Cardiac septum (tissue), 1 donor: ENCODE data around the gene B4GALNT4. TPM values are rescaled to one million over a fixed set of nuclear protein-coding genes. Genes with fewer than 3 reads are reported as not detected.

Source experiments
- DNase-seq: peaks from one replicate; pipeline ENCODE4 v3.0.0-alpha.2; 2020; ENCODE audit warnings: low spot score
- intact Hi-C: fragments of 100-400 bp; cut with DNase I; formaldehyde crosslinking; loops from one replicate; pipeline ENCODE4 v1.14.0; 2022
- total RNA-seq: library from RNA; stranded (reverse); fragmentation: NEBNext Ultra II Directional; extraction: Animal tissue kit (Norgen Biotek cat#: 25700); gene quantifications from one replicate; pipeline ENCODE4 v1.2.1, GENCODE V29; 2021
- donor health status: DM: no; HTN: no; CAD: no.

The B4GALNT4 gene
- total RNA-seq, 1 donor from 2014 or later, result 0.24 TPM

DNA sequence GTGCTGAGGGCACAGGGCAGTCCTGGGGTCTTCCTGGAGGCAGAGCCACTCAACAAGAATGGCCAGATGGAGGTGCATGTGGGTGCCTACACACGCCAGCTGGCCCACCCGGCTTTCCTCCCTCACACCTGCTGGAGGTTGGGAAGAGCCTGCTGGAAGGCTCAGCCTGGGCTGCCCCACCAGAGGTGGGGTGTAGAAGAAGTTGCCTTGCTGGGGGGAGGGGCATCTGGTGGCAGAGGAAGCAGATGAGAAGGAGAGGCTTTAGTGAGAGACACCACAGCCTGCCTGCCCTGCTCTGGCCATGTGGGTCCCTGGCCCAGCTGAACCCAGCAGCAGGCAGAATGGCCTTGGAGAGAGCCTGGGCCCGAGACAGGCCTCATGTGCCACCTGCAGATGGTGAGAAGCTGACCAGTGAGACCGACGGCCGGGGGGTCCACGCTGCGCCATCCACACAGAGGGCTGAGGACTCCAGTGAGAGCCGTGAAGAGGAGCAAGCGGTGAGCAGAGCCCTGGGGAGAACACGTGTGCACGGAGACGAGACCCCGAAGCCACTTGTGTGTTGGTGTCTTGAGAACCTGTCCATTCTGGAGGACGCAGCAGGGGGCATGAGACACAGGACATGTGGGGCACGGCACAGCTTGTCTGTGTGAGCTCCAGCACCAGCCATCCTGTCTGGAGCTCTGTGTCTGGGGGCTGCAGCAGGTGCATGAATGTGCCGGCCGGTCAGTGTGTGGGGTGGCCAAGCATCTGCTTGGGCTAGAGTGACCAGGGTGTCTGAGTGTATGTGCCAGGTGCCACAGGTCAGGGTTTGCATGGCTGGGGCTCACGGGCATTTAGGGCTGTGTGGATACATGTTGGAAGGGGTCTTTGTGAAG, 2.7 kb downstream of the B4GALNT4 start:
- no peak for DNase-seq

DNA sequence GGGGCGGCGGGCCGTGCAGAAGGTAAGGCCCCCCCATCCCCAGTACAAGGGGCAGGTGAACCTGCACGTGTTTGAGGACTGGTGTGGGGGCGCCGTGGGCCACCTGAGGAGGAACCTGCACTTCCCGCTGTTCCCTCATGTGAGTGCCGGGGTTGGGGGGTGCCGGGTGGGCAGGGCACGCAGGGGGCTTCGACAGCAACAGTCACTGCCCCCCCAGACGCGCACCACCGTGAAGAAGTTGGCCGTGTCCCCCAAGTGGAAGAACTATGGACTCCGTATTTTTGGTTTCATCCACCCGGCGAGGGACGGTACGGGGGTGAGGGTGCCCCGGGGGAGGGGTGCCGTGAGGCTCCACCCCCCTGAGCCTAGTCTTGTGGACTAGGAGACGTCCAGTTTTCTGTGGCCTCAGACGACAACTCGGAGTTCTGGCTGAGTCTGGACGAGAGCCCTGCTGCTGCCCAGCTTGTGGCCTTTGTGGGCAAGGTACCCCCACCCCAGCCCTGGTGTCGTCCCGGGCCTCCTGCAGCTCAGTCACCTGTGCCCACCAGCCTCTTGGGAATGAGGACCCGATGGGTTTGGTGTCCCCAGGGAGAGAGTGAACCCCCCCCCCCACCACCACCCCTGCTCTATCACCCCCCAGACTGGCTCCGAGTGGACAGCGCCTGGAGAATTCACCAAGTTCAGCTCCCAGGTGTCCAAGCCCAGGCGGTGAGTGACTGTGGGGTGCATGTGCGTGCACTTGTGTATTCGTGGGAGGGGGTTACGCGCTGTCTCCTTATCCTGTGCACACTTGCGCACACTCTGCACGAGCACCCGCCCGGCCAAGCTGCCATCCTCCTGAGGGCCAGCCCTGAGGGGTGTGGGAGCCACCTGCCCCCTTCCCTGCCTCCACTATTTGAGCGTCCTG, 3.8 kb downstream of the B4GALNT4 start:
- intact Hi-C loops, result no loop called here
- no peak for DNase-seq

More for the DNA sequence above, 2.7 kb downstream of the B4GALNT4 start:
- intact Hi-C loops, result no loop called here

DNA sequence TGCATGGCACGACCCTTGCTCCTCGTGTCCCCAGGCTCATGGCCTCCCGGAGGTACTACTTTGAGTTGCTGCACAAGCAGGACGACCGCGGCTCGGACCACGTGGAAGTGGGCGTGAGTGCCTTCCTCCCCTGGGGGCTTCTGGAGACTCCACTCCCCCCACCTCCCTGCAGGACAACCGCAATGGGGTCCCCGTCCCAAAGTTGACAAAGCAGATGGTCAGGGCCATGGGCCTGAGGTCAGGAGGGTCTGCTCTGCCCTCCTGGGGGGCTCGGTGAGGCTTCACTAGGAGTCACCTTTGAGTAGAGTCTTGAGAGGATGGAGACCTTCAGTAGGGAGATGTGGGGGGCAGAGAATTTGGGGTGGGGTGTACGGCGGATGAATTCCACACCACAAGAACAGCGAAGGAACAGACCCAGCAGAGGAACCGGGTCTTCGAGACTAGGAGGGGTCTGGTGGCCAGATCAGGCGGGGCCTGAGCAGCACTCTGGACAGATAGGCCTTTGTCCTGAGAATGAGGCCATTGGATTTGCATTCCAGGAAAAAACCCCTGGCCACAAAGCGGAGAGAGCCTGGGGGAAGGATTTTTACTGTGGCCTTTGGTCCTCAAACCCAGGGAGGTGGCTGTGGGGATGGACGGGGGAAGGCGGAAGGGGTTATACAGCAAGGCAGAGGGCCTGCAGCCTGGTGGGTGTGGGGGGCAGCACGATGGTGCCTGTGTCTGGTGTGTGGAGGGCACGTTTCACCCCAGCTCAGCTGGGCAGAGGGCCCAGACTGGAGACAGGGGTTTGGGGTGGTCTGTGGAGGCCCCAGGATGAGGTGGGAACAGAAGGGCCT, 4.6 kb downstream of the B4GALNT4 start:
- DNase-seq, result no peak
- intact Hi-C loops, result no loop called here

DNA sequence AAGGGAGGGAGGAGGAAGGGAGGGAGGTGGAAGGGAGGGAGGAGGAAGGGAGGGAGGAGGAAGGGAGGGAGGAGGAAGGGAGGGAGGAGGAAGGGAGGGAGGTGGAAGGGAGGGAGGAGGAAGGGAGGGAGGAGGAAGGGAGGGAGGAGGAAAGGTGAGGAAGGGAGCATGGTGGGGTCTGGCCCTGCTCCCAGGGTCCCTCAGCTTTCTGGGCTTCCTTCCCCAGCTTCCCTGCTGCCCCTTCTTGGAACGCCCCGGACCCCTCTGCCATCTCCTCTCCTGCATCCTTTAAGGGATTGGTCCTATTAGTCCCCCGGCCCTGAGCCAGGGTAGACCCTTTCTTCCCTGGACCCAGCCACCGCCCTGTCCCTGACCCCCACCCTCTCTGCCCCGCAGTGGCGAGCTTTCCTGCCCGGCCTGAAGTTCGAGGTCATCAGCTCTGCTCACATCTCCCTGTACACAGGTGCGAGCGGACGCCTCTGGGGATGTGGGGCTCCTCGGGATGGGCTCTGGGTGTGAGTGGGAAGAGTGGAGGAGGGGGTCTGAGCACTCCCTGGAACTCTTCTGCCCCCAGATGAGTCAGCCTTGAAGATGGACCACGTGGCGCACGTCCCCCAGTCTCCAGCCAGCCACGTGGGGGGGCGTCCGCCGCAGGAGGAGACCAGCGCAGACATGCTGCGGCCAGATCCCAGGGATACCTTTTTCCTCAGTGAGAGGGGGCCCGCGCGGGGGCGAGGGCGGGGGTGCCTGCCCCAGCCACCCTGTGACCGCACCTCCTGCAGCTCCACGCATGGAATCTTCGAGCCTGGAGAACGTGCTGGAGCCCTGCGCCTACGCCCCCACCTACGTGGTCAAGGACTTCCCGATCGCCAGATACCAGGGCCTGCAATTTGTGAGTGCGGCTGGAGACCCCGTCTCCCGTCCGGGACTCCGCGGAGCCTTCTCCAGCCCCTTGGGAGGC, 6.0 kb downstream of the B4GALNT4 start:
- intact Hi-C loops, result no loop called here
- DNase-seq, result no peak

DNA sequence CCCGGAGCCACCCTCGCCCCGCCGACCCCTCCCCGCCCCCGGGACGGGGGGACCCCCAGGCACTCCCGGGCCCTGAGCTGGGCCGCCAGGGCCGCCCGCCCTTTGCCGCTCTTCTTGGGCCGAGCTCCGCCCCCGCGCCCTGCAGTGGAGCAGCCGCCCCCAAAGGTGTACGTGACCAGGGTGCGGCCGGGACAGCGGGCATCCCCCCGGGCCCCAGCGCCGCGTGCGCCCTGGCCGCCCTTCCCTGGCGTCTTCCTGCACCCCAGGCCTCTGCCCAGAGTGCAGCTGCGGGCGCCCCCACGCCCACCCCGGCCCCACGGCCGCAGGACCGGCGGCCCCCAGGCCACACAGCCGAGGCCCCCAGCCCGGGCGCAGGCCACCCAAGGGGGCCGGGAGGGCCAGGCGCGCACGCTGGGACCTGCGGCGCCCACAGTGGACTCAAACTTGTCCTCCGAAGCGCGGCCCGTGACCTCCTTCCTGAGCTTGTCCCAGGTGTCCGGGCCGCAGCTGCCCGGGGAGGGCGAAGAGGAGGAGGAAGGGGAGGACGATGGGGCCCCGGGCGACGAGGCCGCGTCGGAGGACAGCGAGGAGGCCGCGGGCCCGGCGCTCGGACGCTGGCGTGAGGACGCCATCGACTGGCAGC, 7.4 kb downstream of the B4GALNT4 start:
- intact Hi-C loops, result no loop called here

DNA sequence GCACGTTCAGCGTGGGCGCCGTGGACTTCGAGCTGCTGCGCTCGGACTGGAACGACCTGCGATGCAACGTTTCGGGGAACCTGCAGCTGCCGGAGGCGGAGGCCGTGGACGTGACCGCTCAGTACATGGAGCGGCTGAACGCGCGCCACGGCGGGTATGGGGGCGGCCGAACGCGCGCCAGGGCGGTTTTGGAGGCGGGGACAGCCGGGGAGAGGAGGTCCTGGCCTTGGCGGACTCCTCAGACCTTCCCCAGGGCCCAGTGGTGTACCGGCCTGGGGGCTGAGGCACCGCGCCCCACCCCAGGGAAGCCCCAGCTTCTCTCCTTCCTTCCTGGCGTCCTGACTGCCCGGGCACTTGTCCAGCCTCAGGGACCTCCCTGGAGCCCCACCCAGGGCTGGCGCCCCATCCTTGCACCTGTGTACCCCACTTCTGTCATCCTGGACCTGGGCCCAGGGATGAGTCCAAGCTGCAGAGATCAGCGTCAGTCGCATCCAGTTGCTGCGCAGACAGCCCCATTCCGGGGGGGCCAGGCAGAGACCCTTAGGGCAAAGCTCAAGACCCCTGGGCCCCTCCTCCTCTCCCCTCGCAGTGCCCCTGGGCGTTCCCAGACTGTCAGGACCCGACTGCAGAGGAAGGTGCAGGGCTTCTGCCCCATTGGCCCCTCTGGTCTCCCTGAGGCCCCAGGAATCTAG, 8.0 kb downstream of the B4GALNT4 start:
- no peak for DNase-seq
- intact Hi-C loops, result no loop called here

More for the DNA sequence above, 7.4 kb downstream of the B4GALNT4 start:
- no peak for DNase-seq

DNA sequence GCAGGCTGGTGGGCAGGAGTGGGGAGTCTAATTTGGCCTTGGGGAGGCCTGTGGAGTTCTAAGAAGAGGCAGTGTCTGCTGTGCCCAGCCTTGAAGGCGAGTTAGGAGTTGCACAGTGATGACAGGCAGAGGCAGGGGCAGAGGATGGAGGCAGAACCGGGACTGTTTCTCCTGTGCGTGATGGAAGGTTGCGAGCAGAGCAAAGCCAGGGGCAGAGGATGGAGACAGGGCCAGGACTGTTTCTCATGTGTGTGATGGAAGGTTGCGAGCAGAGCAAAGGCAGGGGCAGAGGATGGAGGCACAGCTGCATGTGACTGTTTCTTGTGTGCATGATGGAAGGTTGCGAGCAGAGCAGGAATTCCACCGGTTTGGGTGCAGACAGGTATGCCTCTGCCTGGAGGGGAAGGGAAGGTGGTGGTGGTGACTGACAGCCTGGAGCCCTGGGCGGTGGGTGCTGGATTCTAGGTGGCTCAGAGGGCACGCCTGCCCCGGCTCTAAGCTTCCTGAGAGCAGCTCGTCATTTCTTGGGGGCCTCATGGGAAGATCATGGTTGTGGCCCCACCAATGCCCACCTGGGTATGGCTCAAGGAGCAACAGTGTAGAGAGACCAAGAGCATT, 8.7 kb downstream of the B4GALNT4 start:
- intact Hi-C loops, result no loop called here
- DNase-seq, result no peak

DNA sequence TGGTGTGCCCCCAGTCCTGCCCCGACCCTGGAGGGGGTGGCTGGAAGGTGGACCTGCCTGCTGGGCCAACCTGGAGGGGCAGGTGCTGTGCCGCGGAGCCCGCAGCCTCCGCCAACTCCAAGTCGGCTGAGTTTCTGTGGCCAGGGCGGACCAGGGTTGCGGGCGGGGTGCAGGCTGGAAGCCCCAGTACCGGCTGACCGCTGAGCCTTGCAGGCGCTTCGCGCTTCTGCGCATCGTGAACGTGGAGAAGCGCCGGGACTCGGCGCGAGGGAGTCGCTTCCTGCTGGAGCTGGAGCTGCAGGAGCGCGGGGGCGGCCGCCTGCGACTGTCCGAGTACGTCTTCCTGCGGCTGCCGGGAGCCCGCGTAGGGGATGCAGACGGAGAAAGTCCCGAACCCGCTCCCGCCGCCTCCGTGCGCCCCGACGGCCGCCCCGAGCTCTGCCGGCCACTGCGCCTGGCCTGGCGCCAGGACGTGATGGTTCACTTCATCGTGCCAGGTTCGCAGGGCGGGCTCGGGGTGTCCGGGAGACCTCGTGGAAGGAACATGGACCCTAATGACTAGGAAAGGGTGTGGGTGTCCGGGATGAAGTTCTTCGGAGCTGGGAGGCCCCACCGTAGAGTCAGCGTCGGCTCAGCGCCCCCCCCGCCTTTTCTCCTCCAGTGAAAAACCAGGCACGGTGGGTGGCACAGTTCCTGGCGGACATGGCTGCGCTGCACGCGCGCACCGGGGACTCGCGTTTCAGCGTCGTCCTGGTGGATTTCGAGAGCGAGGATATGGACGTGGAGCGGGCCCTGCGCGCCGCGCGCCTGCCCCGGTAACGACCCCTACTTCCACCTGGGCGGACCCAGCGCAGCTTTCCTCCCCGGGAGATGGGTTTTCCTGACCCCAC, 10.2 kb downstream of the B4GALNT4 start:
- no peak for DNase-seq
- intact Hi-C loops, result no loop called here

DNA sequence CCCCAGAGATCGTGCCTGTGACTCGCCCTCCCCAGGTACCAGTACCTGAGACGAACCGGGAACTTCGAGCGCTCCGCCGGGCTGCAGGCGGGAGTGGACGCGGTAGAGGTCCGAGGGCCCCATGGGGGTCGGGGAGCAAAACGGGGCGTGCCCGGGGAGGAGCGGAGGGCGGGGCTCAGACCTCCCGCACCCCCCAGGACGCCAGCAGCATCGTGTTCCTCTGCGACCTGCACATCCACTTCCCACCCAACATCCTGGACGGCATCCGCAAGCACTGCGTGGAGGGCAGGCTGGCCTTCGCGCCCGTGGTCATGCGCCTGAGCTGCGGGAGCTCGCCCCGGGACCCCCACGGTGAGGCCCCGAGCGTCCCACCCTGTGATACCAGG, 10.8 kb downstream of the B4GALNT4 start:
- intact Hi-C loops, result no loop called here
- no peak for DNase-seq

DNA sequence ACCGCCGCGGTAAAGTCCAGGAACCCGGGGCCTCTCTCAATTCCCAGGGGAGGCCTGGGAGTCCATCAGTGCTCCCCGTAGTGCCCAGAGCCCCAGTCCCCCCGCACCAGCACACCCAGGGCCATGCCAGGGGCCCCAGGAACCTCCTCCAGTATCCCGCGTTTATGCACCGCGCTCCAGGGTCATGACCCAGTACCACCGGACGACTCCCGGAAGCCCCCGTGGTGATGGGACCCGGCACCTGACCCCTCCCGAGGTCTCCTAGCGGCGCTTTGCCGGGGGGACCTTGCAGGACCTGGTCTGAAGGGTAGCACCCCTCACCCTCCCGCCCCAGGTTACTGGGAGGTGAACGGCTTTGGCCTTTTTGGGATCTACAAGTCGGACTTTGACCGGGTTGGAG, 11.2 kb downstream of the B4GALNT4 start:
- no peak for DNase-seq
- intact Hi-C loops, result no loop called here

DNA sequence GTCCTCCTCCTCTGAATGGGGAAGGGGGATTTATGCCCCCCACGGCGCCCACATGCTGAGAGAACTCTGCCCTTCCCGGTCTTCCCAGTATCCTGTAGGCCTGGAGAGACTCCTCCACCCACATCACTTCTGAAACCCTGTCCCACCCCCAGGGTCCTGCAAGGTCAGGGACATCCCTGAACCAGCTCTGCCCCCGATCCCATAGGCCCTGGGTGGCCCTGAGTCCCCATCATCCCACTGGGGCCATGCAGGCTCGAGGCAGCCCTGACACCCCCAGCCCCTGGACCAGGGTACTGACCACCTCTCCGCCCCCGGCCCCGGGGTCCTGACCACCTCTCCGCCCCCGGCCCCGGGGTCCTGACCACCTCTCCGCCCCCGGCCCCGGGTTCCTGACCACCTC, 11.7 kb downstream of the B4GALNT4 start:
- DNase-seq, result no peak
- intact Hi-C loops, result no loop called here

DNA sequence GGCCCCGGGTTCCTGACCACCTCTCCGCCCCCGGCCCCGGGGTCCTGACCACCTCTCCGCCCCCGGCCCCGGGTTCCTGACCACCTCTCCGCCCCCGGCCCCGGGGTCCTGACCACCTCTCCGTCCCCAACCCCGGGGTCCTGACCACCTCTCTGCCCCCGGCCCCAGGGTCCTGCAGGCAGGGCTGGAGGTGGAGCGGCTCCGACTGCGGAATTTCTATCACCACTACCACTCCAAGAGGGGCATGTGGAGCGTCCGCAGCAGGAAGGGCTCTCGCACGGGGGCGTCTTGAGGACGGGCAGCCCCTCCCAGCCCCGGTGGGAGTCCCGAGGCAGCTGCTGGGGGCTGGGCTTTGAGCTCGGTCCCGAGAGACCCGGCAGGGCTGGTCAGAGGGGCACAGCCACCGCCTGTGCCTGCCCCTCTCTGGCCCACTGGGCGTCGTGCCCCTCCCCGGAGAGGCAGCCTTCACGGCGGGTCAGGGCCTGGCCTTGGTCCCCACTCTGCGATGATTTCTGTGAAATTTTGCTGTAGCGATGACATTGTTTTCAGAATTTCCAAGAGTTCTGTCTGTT, 12.3 kb downstream of the B4GALNT4 start:
- no peak for DNase-seq
- intact Hi-C loops, result no loop called here

DNA sequence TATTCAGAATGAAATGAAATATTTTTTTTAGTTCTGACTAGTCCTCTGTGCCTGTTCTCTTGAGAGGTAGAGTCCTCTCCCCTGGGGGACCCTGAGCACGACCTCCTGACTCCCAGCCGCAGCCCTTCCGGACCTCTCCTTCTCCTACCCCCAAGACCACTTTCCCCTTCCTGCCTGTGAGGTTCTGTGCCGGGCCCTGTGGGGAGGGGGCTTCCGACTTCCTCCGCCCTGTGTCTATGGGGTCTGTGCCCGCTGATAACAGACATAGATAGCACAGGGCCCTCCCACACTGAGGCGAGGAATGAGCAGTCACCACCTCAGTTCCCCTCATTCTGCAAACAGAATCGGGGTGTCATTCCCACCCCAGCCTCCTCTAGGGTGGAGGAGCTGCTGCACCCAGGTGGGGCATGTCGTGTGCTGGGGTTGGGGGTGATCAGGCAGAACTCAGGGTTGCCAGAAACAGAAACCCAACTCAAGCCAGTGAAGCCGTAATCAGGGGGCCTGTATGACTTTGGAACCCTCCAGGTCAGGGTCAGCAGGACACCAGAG, 12.9 kb downstream of the B4GALNT4 start:
- DNase-seq, result no peak

DNA sequence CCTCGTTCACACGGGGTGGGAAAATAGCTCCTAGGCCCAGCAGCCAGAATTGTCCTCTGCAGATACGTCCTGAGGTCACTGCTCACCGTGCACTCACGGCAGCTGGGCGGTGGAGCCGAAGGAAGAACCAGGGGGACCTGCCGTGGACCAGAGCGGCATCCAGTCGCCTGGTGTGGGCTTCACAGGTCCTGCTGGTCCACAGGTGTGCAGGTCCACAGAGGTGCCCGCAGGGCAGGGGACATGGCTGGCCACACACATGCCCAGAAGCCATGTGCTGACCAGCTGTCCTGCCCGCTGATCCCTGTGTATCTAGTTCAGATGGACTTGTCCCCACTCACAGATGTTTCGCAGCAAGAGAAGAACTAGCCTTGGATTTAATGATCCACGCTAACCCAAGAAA, 14.1 kb downstream of the B4GALNT4 start:
- intact Hi-C loops, result no loop called here

More for the DNA sequence above, 12.9 kb downstream of the B4GALNT4 start:
- intact Hi-C loops, result no loop called here

DNA sequence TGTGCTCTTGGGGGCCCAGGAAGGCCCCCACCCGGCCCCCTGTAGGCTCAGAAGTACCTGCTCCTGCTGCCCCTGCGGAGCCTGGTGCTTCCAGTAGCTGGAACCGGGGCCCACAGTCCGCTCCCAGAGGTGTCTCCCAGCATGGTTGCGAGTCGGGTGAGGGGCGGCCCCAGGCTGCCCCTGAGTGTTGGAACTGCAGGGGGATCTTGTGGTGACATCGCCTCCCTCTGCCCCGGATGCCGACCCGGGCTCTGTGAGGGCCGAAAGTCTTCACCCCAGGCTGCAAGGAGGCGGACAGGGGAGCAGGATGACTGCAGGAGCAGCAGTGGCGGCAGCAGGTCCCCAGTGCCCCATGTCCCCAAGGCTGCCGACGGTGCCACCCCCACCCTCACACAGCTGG, 15.2 kb downstream of the B4GALNT4 start:
- DNase-seq, result no peak
- intact Hi-C loops, result no loop called here

More for the DNA sequence above, 14.1 kb downstream of the B4GALNT4 start:
- no peak for DNase-seq
